GM19099 (cell line): ENCODE measurements around the gene PDGFA.

Experiments used
- POLR2A ChIP-seq: IDR thresholded peaks from 3 replicates; pipeline ENCODE4 v1.6.1; 2011; ENCODE audit warnings: low read depth; ENCODE audit not compliant: insufficient read length; ENCODE audit errors: extremely low read depth

PDGFA gene

DNA sequence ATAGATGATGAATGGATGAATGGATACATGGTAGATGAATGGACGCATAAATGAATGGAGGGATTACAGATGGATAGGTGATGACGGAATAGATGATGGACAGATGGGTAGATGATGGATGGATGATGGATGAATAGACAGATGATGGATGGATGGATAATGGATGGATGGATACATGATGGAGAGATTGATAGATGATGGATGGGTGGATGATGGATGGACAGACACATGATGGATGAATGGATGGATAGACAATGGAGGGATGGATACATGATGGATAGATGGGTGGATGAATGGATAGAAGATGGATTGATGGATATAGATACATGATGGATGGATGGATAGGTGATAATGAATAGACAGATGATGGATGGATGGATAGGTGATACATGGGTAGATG lies 8.8 kb upstream of the PDGFA start:
- TF ChIP-seq POLR2A: no peak

DNA sequence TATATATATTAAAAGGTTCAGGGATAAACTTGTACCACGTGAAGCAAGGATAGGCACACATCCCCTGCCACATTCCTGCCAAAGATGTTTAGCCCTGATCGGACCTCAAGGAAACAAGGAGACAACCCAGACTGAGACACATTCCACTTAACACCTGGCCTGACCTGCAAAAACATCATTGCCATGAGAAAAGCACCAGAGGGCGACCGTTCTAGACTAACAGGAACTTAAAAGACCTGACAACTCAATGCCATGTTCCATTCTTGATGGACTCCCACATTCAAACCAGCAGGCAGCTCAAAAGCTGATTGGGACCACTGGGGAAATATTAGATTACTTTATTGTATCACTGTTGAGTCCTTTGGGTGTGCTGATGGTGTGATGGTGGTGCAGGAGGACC lies 8.1 kb upstream of the PDGFA start:
- TF ChIP-seq POLR2A: no peak

DNA sequence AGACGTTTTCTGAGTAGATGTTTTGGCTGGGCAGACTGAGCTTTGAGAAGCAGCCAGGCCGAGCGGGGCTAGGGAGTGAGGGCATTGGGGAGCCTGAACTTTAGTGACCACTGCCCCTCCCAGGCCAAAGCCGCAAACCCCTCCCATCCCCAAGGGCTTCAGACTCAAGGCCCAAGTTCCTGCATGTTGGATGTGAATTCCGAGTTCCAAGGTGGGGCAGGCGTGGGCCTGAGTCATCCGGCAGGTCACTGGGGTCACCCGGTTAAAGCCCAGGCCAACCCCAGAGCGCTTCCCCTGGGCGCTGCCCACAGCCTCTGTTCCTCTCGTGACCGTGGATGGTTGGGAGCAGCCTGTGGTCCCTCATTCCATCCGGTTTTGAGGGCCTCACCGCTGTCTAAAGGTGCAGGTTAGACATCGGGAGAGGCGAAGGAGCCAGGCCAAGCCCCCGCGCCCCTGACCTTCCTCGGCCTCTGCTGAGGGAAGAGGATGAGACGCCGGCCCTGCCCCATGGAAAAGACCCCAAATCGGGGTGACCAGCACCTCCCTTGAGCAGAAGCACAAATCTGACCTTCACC lies 6.9 kb upstream of the PDGFA start:
- TF ChIP-seq POLR2A: no peak

DNA sequence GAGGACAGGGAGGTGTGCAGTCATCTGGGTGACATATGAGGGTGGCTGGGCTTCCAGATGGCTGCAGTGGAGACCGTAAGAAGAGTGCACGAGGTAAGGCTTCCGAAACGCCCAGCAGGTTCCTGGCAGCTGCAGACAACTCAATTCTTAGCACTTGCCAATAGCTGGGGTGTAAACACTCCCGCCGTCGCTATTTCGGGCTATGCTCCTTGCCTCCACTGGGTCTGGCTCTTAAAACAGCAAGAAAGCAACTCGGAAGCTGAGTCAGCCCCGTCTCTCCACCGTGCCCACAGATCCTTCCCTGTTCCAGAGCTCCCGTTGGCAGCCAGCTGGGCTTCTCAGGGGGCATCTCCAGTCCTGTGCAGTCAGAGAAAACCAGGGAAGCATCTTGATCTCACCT lies 6.1 kb upstream of the PDGFA start:
- no peak for TF ChIP-seq POLR2A

DNA sequence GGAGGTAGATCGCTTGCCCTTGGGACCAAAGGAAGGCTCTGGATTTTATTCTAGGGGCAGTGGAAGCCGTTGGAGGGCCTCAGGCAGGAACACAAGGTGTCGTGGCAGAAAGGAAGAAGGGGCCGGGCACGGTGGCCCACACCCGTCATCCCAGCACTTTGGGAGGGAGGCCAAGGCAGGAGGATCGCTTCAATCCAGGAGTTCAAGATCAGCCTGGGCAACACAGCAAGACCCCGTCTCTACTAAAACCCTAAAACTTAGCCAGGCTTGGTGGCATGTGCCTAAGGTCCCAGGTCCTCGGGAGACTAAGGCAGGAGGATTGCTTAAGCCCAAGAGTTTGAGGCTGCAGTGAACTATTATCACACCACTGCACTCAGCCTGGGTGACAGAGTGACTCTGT lies 5.2 kb upstream of the PDGFA start:
- no peak for TF ChIP-seq POLR2A

DNA sequence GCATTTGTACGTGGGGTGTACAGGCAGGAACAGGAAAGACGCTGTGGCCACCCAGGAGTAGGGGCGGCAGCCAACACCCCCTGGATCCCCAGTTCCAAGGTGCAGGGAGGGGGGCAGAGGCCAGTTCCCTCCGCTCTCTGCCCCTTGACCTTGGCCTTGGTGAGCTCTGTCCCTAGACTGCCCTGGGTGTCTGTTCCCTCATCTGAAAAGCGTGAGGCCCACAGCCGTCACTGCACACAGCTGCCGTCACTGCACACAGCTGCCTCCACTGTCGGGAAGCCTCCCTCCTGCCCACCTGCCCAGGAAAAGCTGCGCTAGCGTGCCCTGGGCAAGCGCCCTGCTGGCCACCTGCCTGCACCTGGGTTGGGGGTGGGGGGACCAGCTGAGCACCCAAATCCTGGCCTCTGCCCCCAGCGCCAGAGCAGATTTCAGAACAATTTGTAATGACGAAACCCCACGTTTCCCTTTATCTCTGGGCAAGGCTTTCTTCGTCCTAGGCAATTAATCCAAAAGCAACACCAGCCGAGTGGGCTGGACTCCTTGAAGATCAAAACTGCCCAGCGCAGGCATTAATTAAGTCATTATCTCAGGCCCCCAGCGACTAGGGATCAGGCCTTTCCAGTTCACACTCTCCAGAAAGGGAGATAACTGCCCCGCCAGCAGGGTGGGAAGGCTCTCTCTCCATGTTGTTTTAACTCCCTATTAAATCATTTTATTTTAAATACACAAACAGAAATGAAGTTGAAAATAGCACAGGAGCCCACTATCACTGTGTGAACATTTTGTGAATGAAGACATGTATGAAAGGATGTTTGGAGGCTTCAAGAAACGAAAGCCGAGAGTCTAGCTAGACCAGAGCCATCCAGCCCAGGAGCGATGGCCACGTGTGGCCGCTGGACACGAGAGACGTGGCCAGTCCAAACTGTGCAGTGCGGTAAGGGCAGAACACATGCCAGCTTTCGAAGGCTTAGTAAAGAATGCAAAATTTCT lies 4.0 kb upstream of the PDGFA start:
- TF ChIP-seq POLR2A: no peak

DNA sequence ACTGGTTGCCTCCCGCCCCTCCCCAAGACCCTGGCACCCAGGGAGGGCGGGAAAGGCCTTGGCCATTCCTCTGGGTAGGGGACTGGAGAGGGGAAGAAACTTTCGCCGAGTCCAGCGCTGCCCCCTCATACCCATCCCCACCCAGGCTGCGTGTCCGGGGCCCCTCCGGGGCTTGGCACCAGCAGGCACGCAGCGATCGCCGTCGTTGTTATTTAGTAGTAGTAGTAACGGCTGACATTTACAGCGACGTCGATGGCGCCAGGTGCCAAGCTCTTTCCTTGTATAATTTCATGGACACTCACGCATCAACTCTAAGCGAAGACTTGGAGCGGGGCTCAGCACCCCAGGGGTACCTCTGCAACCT lies 3.3 kb upstream of the PDGFA start:
- TF ChIP-seq POLR2A: no peak

DNA sequence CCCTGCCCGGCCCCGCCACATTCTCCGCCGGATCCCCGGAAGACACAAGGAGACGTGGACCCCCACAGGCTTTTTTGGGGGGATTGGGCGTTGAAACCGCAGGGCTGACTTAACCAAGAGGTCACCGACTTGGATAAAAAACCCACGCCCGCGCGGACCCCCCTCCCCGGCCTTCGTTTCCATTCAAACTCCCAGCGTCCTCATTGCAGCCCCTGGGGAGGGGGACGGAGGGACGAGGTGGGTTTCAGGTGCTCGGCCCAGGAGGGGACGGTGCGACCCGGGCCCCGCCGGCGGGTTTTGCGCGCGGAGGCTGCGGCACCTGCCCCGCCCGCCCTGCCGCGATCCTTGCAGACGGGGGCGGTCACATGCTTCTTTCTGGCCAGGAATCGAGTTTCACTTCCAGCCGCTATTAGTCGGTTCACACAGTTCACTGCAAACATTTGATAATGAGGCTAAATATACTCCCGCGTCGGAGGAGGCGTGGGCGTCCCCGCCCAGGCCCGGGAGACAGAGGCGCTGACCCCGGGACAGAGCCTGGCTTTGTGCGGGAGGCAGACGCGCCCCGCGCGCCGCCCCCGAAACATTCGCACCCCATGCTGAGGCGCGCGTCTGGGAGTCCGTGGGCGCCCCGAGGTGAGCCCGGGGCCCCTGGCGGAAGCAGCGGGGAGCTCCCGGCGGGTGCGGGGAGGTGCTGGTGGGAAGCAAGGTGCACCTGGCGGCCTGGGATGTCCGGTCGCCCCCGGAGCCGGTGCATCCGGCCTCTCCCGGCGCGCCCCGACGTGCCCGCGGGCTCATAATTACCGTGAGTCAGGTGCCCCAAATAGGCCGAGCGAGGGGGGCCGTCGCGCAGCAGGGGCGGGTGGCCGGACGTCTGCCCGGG lies 2.7 kb upstream of the PDGFA start:
- no peak for TF ChIP-seq POLR2A

DNA sequence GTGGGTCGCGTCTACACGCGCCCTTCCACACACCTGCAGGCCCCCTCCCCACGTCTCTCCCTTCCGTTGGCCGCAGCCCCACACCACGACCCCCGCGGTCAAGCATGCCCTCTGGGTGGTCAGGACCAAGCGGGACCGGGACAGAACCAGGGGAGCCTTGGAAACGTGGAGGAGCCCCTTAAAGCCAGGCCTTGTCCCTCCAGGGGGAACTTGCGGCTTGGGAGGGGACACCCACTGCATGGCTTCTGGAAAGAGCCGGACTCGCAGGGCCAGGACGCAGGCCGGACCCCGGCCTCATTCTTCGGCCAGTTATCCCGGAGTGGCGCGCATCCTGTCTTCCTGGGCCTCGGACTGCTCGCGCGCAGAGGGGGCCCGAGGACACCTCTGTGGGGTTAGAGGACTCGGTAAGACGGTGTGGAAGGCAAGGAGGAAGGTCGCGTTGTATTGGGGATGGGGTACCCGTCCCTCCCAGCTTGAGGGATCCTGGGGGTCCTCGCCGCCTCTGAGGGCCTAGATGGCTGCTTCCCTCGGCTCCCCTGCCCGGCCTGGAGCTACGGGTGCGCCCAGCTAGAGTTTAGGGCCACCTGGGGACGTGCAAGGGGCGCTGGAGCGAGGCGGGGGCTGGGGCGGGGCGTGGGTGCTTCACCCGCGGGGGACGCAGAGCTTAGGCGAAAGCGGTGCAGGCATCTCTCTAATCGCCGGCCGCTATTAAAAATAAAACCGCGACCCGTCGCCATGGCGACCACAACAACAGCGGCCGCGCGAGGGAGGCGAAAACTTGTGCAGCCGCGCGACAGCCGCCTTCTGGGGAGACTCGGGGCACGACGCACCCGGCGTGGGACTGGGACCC lies 1.8 kb upstream of the PDGFA start:
- TF ChIP-seq POLR2A: no peak

DNA sequence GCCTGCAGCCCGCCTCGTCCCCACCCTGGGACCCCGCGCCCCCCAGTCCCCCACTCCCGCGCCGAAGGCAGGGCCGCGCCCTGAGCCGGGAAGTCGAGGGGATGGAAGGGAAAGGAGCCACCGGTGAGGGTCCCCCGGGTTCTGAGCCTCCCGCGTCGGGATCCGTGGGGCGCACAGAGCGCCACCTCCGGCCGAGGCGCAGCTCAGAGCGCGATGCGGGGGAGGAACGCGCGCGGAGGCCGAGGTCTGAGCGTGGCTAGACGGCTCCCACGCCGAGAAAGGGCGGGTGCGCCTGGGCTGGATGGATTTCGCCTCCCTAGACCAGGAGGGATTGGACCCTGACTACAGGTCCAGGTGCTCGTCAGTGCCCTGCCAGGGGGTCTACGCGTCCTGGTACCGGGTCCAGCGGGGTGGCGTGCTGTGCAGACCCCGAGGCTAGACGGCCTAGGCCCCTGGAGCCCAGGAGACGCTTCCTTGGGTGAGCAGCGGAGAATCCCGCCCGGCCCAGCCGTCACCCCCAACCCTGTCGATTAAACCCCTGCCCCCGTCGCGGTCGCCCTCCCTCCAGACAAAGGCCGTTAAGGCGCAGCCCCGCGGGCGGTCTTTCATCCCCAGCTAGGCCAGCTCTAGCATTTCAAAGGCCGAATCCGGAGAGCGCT lies 986 bp upstream of the PDGFA start:
- TF ChIP-seq POLR2A: no peak

DNA sequence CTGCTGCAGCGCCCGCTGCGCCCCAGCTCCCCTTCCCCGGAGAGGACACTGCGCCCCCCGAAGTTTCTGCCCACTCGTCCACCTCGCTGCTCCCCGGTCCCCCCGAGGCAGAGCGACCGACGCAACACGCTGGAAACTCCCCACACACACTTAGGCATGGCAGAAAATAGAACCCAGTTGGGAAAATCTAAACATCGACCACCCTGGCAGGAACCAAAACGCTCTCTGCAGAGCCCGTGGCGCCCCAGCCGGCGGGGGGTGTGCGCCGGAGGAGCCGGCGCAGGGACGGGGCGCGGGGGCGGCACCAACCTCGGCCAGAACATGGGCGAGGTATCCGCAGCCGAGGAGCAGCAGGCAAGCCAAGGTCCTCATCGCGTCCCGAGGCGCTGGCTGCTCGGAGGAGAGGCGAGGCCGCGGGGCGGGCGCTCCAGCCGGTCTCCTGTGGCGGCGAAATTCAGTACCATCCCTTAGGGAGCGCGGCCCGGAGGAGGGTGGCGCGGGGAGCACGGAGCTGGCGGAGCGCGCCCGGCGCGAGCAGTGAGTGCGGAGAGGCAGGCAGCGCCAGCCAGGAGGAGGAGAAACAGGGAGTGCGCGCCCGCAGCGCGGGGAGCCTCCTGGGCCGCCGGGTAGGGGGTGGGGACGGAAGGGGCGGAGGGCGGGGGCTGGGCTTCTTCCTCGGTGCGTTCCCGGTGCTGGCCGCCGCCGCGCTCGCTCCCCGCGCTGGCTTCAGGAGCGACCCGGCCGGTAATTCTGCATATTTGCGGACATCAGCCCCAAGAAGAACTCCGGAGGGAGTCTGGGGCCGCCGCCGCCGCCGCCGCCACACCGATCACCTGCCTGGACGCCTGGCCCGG lies 789 bp downstream of the PDGFA start:
- no peak for TF ChIP-seq POLR2A

DNA sequence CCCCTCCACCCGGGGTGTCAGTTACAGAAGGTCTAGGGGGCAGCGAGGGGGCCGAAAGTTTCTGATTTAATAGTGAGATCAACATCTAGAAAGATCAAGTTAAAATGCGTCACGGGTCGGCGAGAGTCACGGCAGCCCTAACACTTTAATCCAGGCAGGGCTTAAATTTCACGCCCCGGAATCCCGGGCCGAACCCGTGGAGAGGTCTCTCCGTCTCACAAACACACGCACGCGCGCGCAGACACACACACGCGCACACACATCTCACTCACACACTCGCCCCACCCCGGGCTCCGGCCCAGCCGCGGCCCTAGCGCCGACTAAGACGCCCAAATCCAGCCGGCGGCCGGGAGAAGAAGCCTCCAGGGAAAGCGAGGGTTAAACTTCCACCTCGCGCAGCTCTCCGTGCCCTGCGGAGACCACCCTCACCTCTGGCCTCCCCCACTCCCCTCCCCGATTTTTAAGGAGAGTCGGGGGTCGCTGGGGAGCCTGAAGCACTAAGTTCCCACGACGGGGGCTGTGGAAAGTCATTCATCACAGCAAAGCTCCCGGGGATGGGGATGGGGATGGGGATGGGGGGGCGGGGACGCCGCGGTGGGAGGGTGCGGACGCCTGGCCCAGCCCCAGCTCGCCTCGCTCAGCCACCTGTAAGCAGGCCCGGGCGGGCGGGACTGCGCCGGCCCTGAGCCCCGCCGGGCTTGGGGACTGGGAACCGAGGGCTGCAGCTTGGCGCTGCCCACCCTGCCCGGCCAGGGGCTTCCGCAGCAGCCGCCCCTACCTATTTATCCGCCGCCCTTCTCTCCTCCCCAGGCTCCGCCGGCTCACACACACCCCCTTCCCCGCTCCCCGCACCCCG lies 1.6 kb downstream of the PDGFA start:
- no peak for TF ChIP-seq POLR2A
